PC-9 (cell line): ENCODE data around the gene POLR1G.

Source experiments
- EZH2 ChIP-seq: fragments of 200-600 bp; sonication (generic); IDR thresholded peaks from 2 replicates; pipeline ENCODE4 v1.8.0; 2017; ENCODE audit warnings: antibody characterized with exemption, low read depth
- TF ChIP-seq, protein P1 (sequence below): fragments of 200-600 bp; sonication (generic); conservative IDR thresholded peaks from 2 replicates; pipeline ENCODE4 v1.6.1; 2017; ENCODE audit warnings: mixed run types, antibody characterized with exemption, mild to moderate bottlenecking, moderate library complexity

- no peak for TF ChIP-seq EZH2
- TF ChIP-seq, protein P1, sequence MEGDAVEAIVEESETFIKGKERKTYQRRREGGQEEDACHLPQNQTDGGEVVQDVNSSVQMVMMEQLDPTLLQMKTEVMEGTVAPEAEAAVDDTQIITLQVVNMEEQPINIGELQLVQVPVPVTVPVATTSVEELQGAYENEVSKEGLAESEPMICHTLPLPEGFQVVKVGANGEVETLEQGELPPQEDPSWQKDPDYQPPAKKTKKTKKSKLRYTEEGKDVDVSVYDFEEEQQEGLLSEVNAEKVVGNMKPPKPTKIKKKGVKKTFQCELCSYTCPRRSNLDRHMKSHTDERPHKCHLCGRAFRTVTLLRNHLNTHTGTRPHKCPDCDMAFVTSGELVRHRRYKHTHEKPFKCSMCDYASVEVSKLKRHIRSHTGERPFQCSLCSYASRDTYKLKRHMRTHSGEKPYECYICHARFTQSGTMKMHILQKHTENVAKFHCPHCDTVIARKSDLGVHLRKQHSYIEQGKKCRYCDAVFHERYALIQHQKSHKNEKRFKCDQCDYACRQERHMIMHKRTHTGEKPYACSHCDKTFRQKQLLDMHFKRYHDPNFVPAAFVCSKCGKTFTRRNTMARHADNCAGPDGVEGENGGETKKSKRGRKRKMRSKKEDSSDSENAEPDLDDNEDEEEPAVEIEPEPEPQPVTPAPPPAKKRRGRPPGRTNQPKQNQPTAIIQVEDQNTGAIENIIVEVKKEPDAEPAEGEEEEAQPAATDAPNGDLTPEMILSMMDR: peak; percentile 89
Measured at GRCh38 chr19:45403781-45404556, 2.5 kb upstream of the POLR1G start.
